HG03460 (cell line): Measurements from ENCODE around the gene RSPO4.
A peak's percentile ranks its signal among the peaks of the same experiment; 100 is the strongest.
"Not testable (repeated sequence)": the region's sequence is repeated elsewhere in the genome, so short reads cannot be mapped to it uniquely, and the experiment has no call there.

Source experiments
- ATAC-seq: cut with Tn5 transposase; IDR thresholded peaks from one replicate; pipeline ENCODE4 v1.9.1; 2021; ENCODE audit not compliant: unreplicated experiment

The RSPO4 gene

DNA sequence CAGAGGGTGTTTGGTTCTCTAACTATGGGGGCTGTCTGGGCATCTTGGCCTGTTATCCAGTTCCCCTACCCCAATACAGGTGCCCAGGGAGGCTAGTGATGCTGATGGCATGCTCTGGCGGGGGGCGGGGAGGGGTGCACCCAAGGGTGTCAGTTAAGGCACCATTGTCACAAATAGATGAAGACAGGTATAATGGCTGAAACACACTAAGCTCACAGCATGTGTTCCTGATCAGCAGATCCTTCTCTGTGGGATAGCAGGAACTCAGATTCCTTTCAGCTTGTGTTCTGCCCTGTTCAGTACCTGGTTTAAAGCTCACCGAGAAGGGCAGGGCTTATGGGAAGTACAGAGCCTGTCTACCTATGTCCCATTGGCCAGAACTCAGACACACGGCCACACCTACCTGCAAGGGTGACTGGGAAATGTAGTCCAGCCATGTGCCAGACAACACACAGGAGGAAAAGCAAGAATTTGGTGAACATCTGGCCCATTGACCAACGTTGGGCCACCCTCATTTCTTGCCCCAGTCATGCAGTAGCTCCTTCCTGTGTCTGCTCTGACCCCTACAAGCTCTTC, 3.4 kb upstream of the RSPO4 start:
- no peak for ATAC-seq

DNA sequence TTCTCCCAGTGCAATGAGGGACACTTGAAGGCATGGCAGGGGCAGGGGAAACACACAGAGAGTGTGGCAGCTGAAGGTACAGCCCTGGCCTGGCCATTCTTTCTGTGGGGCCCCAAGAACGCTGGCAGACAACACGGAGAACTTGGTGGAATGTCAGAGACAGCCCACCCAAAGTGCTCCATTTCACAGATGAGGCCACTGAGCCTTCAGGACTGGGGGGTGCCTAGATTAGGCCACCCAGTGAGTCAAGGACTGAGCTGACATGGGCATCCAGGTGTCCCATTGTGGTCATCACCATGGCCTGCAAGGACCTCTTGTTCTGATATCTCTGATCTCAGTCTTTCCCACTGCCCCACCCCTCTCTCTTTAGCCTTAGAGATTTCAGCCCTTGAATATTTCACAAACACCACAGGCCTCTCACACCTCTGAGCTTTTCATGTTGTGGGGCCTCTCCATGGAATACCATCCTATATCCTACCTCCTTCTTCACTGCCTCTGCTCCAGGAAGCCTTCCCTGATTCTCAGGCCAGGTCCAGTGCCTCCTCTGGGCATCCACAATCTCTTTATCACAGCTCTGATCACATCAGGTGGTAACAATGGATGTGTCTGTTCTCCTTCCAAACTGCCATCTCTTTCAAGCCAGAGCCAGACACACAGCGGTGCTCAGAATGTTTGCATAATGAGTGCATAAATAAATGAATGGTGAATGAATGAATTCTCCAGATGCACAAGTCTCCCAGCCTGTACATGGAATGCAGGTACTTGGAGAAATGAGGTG, 2.0 kb upstream of the RSPO4 start:
- ATAC-seq = no peak

DNA sequence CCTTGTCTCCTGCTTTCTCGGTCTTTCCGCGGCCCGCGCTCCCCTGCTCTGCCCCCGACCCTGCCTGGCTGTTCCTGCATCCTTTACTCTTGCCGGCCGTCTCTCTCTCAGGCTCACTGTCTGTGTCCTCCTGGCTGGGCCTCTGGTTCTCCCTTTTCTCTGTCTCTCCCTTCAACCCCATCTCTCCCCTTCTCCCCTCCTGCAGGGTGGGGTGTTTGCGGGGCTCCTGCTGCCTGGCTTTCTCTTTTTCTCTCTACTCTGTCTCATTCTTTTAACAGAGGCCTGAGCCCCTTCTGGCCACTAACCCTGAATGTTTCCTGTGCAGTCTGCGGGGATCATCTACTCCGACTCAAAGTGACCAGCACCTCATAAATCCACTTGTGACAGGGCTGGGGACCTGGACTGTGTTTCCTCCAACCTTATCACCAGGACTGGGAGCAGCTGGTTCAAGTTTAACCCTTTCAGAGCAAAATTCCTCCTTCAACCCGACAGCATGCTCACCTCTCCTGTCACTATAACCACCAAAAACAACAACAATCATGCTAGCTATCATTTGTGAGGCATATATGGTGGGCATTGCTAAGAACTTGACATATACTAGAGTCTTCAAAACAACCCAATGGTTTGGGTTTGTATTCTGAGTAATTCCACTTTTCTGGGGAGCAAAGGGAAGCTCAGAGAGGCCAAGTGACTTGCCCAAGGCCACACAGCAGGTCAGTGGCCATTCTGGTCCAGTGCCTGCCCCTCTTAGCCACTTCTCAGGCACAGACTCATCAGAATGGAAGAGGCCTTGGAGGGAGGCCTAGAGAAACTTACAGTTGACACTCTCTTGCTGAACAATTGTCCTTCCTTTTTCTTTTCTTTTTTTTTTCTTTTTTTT, 811 bp upstream of the RSPO4 start:
- ATAC-seq = no peak

DNA sequence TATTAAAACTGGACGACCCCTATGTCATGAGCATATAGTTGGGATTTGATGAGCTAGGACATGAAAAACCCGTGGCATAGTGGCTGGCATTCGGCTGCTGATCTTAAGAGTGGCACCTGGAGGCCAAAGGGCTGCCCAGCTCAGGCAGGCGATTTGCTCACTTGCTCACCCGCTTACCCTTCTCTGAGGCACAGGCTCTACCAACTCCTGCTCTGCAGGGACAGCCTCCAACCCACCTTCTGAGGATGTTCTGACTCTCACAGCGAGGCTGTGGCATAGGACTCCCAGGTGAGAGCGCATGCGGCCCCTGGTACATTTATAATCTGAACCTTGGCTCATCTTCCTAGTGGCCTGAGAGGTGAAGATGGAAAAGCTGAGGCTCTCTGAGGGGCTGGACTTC, 995 bp downstream of the RSPO4 start:
- ATAC-seq = no peak

DNA sequence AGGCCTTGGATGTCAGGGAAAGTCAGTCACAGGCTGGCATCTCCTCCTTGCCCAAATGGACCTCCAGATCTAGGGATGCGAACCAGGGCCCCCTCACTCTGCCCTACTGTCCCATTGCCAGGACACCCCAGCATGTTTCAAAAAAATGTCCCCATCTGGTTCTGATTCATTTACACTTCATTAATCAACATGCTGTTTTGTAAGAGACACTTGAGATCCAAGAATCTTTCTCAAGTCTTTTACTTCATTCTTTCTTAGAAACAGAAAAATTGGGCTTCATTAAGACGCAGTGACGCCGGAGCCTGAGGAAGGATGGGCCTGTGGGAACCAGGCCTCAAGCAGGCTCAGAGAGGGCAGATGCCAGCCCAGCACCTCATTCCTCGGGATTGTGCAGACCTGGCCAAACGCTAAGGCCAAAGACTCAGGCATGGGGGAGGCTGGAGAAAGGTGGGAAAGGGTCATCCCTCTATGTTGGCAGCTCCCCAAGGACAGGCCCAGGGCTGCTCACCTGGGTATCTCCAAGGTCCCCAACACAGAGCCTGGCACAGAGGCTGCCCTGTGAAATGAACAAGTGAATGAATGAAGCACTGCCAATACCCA, 3.8 kb downstream of the RSPO4 start:
- ATAC-seq = no peak

DNA sequence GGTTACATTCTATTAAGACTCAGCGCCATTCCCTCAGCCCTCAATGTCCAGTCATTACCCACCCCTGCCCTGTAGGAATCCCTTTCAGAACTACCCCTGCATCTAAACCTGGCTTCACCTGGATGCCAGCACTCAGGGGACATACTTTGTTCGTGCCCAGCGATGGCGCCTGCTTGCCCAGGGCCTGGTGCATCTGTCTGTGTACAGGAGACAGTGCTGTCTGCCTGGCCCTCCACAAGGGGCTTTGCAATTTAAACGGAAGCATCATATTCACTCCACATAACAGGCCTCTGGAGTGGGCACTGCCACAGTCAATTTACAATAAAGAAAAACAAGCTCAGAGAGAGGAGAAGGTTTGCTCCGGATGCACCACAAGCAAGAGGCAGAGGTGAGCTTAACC, 4.6 kb downstream of the RSPO4 start:
- ATAC-seq = no peak

DNA sequence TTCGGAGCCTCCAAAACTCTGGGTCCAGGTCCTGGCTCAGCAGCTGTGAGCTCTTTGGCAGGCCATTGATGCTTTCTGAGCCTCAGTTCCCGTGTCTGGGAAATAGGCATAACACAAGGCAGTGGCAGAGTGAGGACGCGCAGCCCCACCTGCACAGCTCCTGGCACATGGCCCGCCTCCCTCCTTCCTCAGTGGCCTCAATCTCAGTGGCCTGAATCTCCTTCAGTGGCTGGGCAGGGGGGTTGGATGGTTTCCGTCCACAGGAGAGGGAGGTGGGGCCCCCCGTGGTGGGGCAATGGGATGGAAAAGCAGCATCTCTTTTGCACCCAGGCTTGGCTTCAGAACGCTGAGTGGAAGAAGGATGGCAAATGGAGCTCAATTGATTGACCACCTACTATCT, 5.1 kb downstream of the RSPO4 start:
- no peak for ATAC-seq

DNA sequence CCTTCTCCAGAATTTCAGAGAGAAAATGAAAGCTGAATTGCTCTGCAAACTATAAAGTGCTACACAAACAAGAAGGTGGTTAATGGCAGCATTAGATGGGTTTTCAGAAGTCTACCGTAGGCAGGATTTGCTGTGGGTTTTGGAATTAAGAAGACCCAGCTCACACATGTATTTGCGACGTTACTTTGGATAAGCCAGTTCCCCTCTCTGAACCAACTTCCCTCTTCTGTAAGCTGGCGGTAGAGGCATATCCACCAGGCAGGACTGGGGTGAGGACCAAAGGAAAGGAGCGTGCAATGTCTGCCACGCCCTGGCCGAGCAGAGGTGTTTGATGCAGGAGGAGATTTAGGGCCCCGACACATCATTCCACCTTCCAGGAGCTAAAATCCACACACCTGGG, 6.9 kb downstream of the RSPO4 start:
- ATAC-seq = no peak

DNA sequence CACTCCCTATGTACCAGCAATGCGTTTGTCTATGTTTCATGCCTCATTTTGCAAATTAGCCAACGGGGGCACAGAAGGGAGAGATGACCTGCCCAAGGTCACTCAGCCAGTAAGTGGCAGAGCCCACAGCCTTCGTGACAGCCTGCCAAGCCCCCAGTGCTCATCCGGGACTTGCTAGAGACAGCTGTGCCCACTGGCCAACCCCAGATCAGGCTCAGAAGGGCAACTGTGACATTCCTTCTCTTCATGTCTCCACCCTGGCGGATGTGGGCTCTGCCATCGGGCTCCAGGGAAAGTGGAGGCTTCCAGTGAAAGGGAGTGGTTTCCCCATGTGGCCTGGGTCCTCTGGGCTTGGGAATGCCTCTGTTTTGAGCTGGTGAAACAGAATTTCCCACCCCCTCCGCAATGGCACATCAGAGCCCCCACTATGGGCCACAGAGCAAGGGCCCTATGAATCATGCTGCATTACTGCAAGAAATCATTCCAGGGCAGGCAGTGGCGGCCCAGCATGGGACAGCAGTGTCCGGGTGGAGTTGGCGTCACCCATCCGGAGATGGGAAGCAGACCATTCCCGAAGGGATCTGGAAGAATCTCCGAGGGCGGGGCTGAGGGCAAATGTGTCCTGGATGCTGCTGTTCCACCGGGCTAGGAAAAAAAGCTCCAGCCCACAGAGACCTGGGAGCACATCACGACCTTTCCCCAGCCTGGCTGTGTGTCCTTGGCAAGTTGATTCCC, 9.1 kb downstream of the RSPO4 start:
- ATAC-seq = no peak

DNA sequence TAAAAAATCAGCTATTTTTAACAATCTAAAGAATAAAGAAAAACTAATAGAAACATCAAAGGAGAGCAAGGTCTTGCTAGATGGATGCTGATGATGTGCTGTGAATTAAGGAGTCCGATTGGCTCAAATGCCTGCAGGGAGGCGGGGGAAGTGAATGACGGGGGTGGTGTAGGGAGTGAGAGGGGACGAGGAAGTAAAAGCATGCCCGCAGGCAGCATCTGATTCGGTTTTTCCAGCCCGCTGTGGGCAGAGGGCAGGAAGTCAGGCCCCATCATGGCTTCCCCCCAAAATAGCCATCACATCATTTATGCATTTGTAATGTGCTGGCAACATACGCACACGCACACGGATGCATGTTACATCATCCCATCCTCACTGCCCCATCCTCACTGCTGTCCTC, 10.3 kb downstream of the RSPO4 start:
- no peak for ATAC-seq

DNA sequence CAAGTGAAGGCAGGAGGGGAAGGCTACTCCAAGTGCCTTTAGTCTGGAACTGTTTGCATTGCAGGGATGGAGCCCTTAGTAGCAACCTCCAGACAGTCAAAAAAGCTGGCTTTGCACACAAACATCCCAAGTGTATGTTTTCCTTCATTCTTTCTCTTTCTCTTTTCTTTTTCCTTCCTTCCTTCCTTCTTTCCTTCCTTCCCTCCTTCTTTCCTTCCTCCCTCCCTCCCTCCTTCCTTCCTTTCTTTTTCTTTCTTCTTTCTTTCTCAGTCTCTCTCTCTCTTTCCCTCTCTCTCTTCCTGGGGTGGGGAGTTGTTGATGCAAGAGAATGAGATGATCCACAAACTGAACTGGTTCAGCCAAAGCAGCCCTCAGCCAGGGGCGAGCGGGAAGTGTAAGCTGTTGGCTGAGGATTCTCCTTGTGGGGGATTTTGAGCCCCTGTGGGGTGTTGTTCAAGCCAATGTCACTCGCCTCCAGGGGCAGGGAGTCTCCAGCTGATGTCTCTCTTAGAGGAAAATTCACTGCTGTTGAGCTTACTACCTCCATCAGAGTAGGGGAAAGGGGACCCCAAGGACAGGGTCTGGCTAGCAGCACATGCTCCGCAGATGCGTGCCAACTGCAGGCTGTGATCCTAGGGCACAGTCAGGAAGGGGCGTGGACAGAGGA, 11.7 kb downstream of the RSPO4 start:
- no peak for ATAC-seq

DNA sequence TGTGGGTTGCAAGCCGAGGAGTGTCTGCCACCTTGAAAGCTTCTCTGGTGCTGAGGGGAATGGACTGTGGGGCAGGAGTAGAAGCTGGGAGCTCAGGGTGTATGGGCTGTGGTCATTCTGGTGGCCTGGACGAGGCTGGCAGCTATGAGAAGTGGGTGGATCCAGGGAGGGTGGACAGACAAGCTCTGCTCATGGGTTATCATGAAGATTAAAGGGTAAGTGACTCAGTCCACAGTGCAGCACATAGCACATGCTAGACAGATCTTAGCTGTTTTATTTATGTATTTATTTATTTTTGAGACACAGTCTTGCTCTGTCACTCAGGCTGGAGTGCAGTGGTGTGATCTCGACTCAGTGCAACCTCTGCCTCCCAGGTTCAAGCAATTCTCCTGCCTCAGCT, 13.8 kb downstream of the RSPO4 start:
- no peak for ATAC-seq

DNA sequence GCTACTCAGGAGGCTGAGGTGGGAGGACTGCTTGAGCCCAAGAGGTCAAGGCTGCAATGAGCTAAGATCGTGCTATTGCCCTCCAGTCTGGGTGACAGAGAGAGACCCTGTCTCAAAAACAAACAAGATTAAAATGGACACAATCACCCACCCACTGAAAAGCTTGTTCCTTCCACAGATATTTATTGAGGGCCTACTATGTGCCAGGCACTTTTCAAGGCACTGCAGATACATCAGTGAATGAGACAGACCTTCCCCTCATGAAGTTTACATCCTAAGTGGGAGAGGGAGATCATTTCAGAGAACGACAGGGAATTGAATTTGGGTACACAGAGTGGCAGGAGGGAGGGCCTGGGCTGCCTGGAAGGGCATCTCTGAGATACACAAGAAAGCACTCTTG, 14.4 kb downstream of the RSPO4 start:
- ATAC-seq = no peak

DNA sequence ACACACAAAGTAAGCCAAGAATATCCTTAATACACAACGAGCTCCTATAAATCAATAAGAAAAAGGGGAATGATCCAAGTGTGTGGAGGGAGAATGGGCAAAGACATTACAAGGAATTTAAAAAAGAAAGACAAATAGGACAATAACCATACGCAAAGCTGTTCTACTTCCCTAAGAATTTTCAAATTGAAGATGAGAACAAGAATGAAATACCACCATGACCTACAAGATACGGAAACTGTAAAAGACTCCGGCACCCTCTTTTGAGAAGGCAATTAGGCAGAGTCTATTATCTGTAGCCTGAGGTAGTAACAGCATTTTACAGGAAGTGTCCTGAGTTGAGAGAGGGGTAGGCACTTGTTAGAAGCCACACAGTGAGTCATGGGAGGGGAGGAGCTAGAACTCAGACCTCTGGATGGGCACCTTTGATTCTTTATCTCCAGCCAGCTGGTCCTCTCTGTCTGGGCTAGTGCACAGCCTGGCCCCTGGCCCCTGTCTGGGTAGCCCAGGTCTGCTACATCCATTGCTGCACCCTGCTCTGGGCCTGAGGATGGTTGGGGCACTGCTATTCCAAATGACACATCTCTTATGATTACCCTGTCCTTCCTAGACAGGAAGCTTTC, 15.3 kb downstream of the RSPO4 start:
- ATAC-seq = no peak

DNA sequence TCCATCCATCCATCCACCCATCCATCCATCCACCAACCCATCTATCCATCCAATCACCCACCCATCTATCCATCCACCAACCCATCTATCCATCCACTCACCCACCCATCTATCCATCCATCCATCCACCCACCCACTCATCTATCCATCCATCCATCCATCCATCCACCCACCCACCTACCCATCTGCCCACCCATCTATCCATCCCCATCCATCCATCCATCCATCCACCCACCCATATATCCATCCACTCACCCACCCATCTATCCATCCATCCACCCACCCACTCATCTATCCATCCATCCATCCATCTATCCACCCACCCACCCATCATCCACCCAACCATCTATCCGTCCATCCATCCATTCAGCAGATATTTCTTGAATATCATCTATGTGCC, 17.1 kb downstream of the RSPO4 start:
- not testable (repeated sequence) for ATAC-seq

DNA sequence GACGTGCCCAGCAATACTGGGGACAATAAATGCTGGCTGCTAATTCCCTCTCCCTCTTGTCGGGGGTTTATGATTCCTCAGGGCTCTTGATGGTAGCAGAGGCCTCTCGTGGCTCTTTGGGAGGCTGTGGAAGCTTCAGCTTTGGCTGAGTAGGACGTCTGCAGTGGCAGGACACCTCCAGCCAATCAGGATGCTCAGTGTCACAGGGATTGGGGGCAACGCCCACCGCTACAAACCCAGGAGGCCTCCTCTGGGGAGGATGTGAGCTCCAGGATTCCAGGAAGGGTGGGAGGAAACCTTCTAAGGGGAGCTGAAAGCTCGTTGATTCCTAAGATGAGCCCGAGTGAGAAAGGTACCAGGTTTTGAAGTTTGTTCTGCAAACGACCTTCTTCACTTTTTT, 19.4 kb downstream of the RSPO4 start:
- ATAC-seq = no peak

DNA sequence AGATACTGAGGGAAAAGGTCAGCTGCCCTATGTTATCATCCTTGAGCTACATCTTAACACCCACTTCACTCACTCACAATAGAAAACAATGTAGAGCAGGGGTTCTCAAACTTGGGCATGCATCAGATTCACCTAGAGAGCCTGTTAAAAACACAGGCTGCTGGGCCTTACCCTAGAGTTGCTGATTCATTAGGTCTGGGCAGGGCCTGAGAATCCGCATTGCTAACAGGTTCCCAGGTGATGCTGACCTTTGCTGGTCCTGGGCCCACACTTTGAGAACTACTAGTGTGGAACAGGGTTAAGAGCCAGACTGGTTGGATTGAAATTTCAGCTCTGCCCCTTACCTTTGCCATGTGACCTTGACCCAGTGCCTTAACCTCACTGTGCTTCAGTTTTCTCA, 25.1 kb downstream of the RSPO4 start:
- no peak for ATAC-seq

DNA sequence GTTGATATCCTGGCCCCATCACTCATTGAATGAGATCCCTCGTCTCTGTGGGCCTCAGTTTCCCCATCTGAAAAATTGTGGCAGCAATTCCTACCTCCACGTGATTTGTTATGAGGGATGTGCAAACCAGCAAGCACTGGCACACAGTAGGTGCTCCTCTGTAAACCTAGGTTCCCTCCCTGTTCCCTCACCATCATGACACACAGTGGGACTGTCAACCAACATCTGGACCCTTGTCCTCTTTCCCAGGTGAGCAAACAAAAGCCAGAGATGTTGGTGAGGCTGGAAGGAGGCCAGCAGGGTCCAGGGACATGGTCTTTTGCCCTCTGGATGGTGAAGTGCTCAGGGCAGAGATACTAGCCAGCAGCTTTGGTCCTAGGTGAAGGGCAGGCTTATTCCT, 26.1 kb downstream of the RSPO4 start:
- ATAC-seq = no peak

DNA sequence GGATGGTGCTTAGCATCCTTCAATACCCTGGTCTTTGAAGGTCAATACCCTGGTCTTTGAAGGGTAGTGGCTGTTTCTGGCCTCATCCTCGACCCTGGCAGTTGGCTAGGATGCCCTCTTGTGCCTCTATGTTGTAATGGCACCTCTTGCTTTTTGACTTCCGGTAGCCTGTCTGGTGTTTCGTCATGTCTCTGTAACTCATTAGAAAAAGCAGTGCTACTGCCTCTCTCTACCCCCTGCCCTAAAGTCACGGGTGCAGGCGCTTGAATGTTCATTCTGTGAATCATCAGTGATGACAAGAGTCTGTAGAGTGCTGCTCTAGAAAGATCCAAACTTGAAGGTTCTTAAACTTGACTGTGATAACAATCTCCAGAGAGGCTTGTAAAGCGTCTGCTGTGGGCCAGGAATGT, 28.3 kb downstream of the RSPO4 start:
- ATAC-seq = peak; percentile 52

DNA sequence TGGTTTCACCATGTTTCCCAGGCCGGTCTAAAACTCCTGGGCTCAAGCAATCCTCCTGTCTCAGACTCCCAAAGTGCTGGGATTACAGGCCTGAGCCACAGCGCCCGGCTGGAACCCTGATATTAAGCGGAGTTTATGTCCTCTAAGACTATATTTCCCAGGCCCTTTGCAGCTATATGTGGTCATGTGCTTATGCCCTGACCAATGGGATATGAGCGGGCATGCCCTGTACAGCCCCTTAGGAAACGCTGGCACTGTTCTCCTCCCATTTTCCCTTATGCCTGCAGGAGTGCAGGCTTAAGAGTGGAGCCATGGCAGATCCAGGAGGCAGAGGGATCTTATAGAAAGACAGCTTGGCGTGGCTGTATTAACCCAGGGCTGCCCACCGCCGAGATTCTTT, 29.9 kb downstream of the RSPO4 start:
- no peak for ATAC-seq
